ENCODE measurements around the gene FEM1A. TPM values are rescaled to one million over a fixed set of nuclear protein-coding genes. Genes with fewer than 3 reads are reported as not detected.

FEM1A gene
- total and polyA plus RNA-seq, 2 of the 8 experiments (the other 6 are each of a cell fraction or from before 2014, with no cell fraction given), result 6.7 to 16.1 TPM

GRCh38 chr19:4816202-4816949 is 24.8 kb downstream of the FEM1A start:
- Histone ChIP-seq H3K4me3 (ENCODE audit: extremely low read depth in 1 of 4, insufficient read depth in 2 of 4, low read depth in 3 of 4, low read length in 4 of 4) (no peak overlapping the region), H3K23ac (ENCODE audit: insufficient read length) (no peak overlapping the region), H2BK5ac (ENCODE audit: low read depth, low read length) (no peak overlapping the region), H3K14ac (ENCODE audit: insufficient read length) (no peak overlapping the region), H3K79me1 (ENCODE audit: low read depth, low read length) (no peaks in the 10 kb centered on the region), H2BK12ac (ENCODE audit: low read depth, low read length) (peak overlapping the region; percentile 93; the same call in 1 of the 2 replicates), H3K9ac (replicated peaks in 1 of 4; ENCODE audit: extremely low read depth in 1 of 4, low read depth in 3 of 4, low read length in 3 of 4) (peak overlapping the region in 1 of 4 experiments; percentile 6; a peak in 2 of 7 replicates), H3K4ac (replicated peaks; ENCODE audit: insufficient read length, low read depth, low read length) (peak overlapping the region; percentile 75), H3K36me3 (ENCODE audit: control insufficient read depth in 2 of 4, insufficient read depth in 4 of 4, low read length in 3 of 4) (no peaks in the 10 kb centered on the region), H3K4me2 (ENCODE audit: insufficient read depth in 1 of 2, low read depth in 2 of 2, low read length in 2 of 2) (no peak overlapping the region), H2BK15ac (ENCODE audit: low read length) (peak overlapping the region; percentile 97), H3K4me1 (replicated peaks in 1 of 4; ENCODE audit: control insufficient read depth in 3 of 4, insufficient read depth in 4 of 4, low read length in 3 of 4) (no peaks in the 10 kb centered on the region; a peak in 1 of 7 replicates), H3K9me3 (ENCODE audit: insufficient read depth in 2 of 2, low read depth in 1 of 2, low read length in 1 of 2) (peaks cover 2 to 4% of the 10 kb centered on the region in 2 experiments; a peak in 2 of 4 replicates), H3K27ac (ENCODE audit: low read depth, low read length) (no peak overlapping the region), H2AK5ac (ENCODE audit: low read depth, low read length) (peak overlapping the region; percentile 9; the same call in 1 of the 2 replicates), H4K5ac (ENCODE audit: insufficient read length, low read depth, low read length) (peak overlapping the region; percentile 82), H2BK20ac (ENCODE audit: low read length) (no peak overlapping the region), H3K56ac (replicated peaks; ENCODE audit: insufficient read length, low read depth, low read length) (no peak overlapping the region), H3K23me2 (ENCODE audit: low read depth, low read length) (no peaks in the 10 kb centered on the region), H3K18ac (ENCODE audit: extremely low read depth, low read length) (peak overlapping the region; percentile 15), H2AFZ (ENCODE audit: low read length) (0 out of 2 replicates have a peak overlapping the region, but pooled peaks have one; percentile 1), H3K79me2 (ENCODE audit: control insufficient read depth in 1 of 2, insufficient read depth in 2 of 2, low read length in 2 of 2) (no peaks in the 10 kb centered on the region), H4K8ac (ENCODE audit: extremely low read depth, insufficient read depth, low read length) (peak overlapping the region; percentile 88), H4K20me1 (replicated peaks in 1 of 2; ENCODE audit: control insufficient read depth in 1 of 2, insufficient read depth in 2 of 2, low read length in 2 of 2) (no peaks in the 10 kb centered on the region), H3K27me3 (replicated peaks in 1 of 4; ENCODE audit: control insufficient read depth in 3 of 4, extremely low read depth in 1 of 4, insufficient read depth in 3 of 4, low read length in 3 of 4) (peaks cover 0 to 14% (median 12%) of the 10 kb centered on the region in 4 experiments; a peak in 6 of 7 replicates), H2BK120ac (replicated peaks; ENCODE audit: low read depth, low read length) (no peak overlapping the region), H4K91ac (replicated peaks; ENCODE audit: insufficient read length, low read length) (peak overlapping the region; percentile 85)
- DNase-seq (ENCODE audit: low read depth in 1 of 2, low spot score in 2 of 2) (no peak), FAIRE-seq (no peak)
- ChIA-PET CTCF (ENCODE audit: partially characterized antibody) (interaction anchor here (0.6 to 10.0 kb wide), 9 partner anchors 6 to 214 kb away, joined by 3 to 71 read pairs (median 4); no protein-coding TSS in a partner anchor), POLR2A (ENCODE audit: partially characterized antibody) (interaction anchor here (0.6 kb wide), 1 partner anchor 51 kb away, joined by 4 read pairs; the partner anchor contains the start of gene PLIN3)
- no peak for TF ChIP-seq GABPA (IDR thresholded peaks at IDR 0.05; ENCODE audit: borderline replicate concordance, insufficient read depth, low read length)
- peak; percentile 21; the same call in 1 of the 2 replicates for TF ChIP-seq MAX (IDR thresholded peaks at IDR 0.05)
- TF ChIP-seq E2F6 (IDR thresholded peaks at IDR 0.05), result peak; percentile 14; the same call in 1 of the 2 replicates
- TF ChIP-seq POU5F1 (IDR thresholded peaks at IDR 0.05; ENCODE audit: low read depth, low read length), result no peak
- WGBS, 2 experiments (ENCODE audit: extremely low coverage in 1 of 2, insufficient coverage in 1 of 2, insufficient read length in 1 of 2, insufficient replicate concordance in 2 of 2, low coverage in 1 of 2, low lambda C conversion rate in 2 of 2, missing lambda C conversion rate in 1 of 2), result 96% methylated on average over 19 of the region's 35 CpGs; no CpG with 5 or more reads in 1 of the 2 experiments

Measured in H1 (cell line).